Effector memory CD8-positive, alpha-beta T cell (primary cell): Measurements from ENCODE around the gene KHK.

Source experiments
- ATAC-seq: fragments of 150-1000 bp; cut with Tn5 transposase; replicated peaks from 2 replicates; pipeline ENCODE4 v1.10.0; 2021; ENCODE audit warnings: mild to moderate bottlenecking, moderate library complexity
- DNase-seq, 3 experiments: peaks; one replicate each; pipeline ENCODE4 v3.0.0; 2021
- H3K27ac Mint-ChIP-seq, 2 donors: one replicate each; pipeline ENCODE4 v1.8.0; 2022; ENCODE audit warnings: mild to moderate bottlenecking in 2 of 2, mixed read lengths in 2 of 2, moderate library complexity in 2 of 2
- H3K27me3 Mint-ChIP-seq, 2 donors: one replicate each; pipeline ENCODE4 v1.8.0; 2022; ENCODE audit warnings: mixed read lengths in 2 of 2
- H3K36me3 Mint-ChIP-seq: one replicate; pipeline ENCODE4 v1.8.0; 2022; ENCODE audit warnings: mild to moderate bottlenecking, moderate library complexity, mixed read lengths; ENCODE audit not compliant: insufficient read depth
- H3K4me1 Mint-ChIP-seq, 2 donors: one replicate each; pipeline ENCODE4 v1.8.0; 2022; ENCODE audit warnings: low read depth in 2 of 2, mixed read lengths in 2 of 2
- H3K4me3 Mint-ChIP-seq, 2 donors: one replicate each; pipeline ENCODE4 v1.8.0; 2022; ENCODE audit warnings: mild to moderate bottlenecking in 2 of 2, mixed read lengths in 2 of 2, moderate library complexity in 2 of 2
- H3K9me3 Mint-ChIP-seq, 2 donors: one replicate each; pipeline ENCODE4 v1.8.0; 2022; ENCODE audit warnings: mixed read lengths in 2 of 2

Gene KHK

GRCh38 chr2:27088634-27089033 is 2.1 kb downstream of the KHK start:
- H3K36me3 Mint-ChIP-seq, result peaks cover 5% of the 10 kb centered on the region
- DNase-seq, result no peak
- ATAC-seq, result no peak
- no peaks in the 10 kb centered on the region for H3K9me3 Mint-ChIP-seq
- H3K27me3 Mint-ChIP-seq, result no peaks in the 10 kb centered on the region
- peaks cover 8 to 15% of the 10 kb centered on the region in 2 donors for H3K4me1 Mint-ChIP-seq
- peak overlapping the region in 1 of 2 donors; percentile 46 for H3K27ac Mint-ChIP-seq
- no peak overlapping the region for H3K4me3 Mint-ChIP-seq

GRCh38 chr2:27089111-27089954 is 2.8 kb downstream of the KHK start:
- Mint-ChIP-seq H3K36me3 (peaks cover 5% of the 10 kb centered on the region), H3K27ac (no peak overlapping the region), H3K4me3 (no peak overlapping the region), H3K9me3 (no peaks in the 10 kb centered on the region), H3K4me1 (peaks cover 8 to 15% of the 10 kb centered on the region in 2 donors), H3K27me3 (no peaks in the 10 kb centered on the region)
- ATAC-seq (no peak), DNase-seq (no peak)

- Mint-ChIP-seq H3K4me3 (no peak overlapping the region), H3K27me3 (no peaks in the 10 kb centered on the region), H3K9me3 (no peaks in the 10 kb centered on the region), H3K36me3 (no peaks in the 10 kb centered on the region), H3K4me1 (peaks cover 7 to 17% of the 10 kb centered on the region in 2 donors), H3K27ac (no peak overlapping the region)
- DNase-seq (no peak), ATAC-seq (no peak)
Measured at GRCh38 chr2:27091746-27092695, 5.4 kb downstream of the KHK start.

GRCh38 chr2:27092696-27093429 is 6.3 kb downstream of the KHK start:
- H3K4me3 Mint-ChIP-seq, result no peak overlapping the region
- H3K4me1 Mint-ChIP-seq, result peaks cover 7 to 14% of the 10 kb centered on the region in 2 donors
- no peak overlapping the region for H3K27ac Mint-ChIP-seq
- no peaks in the 10 kb centered on the region for H3K36me3 Mint-ChIP-seq
- no peaks in the 10 kb centered on the region for H3K9me3 Mint-ChIP-seq
- ATAC-seq (no peak), DNase-seq (no peak)
- no peaks in the 10 kb centered on the region for H3K27me3 Mint-ChIP-seq

GRCh38 chr2:27093430-27094352 is 7.1 kb downstream of the KHK start:
- Mint-ChIP-seq H3K27me3 (no peaks in the 10 kb centered on the region), H3K4me3 (no peak overlapping the region), H3K9me3 (no peaks in the 10 kb centered on the region), H3K27ac (no peak overlapping the region), H3K4me1 (peaks cover 7 to 15% of the 10 kb centered on the region in 2 donors), H3K36me3 (no peaks in the 10 kb centered on the region)
- ATAC-seq, result no peak
- no peak for DNase-seq

- H3K9me3 Mint-ChIP-seq, result no peaks in the 10 kb centered on the region
Measured at GRCh38 chr2:27094353-27094984, 7.9 kb downstream of the KHK start.

GRCh38 chr2:27095427-27095744 is 8.8 kb downstream of the KHK start:
- peaks cover 7 to 20% of the 10 kb centered on the region in 2 donors for H3K4me1 Mint-ChIP-seq
- H3K4me3 Mint-ChIP-seq, result no peak overlapping the region
- no peaks in the 10 kb centered on the region for H3K27me3 Mint-ChIP-seq
- no peak for ATAC-seq
- no peak overlapping the region for H3K27ac Mint-ChIP-seq
- DNase-seq, result no peak
- no peaks in the 10 kb centered on the region for H3K36me3 Mint-ChIP-seq
- no peaks in the 10 kb centered on the region for H3K9me3 Mint-ChIP-seq

More at GRCh38 chr2:27094353-27094984, 7.9 kb downstream of the KHK start:
- no peak for ATAC-seq
- no peaks in the 10 kb centered on the region for H3K36me3 Mint-ChIP-seq
- H3K4me1 Mint-ChIP-seq, result peaks cover 7 to 20% of the 10 kb centered on the region in 2 donors
- H3K27ac Mint-ChIP-seq, result no peak overlapping the region
- DNase-seq, result no peak
- H3K4me3 Mint-ChIP-seq, result no peak overlapping the region
- no peaks in the 10 kb centered on the region for H3K27me3 Mint-ChIP-seq

- peak overlapping the region in 1 of 2 donors; percentile 86 for H3K27ac Mint-ChIP-seq
- no peaks in the 10 kb centered on the region for H3K36me3 Mint-ChIP-seq
- DNase-seq (no peak), ATAC-seq (peak; percentile 83)
- H3K9me3 Mint-ChIP-seq, result no peaks in the 10 kb centered on the region
- peaks cover 7 to 20% of the 10 kb centered on the region in 2 donors for H3K4me1 Mint-ChIP-seq
- H3K4me3 Mint-ChIP-seq, result peak overlapping the region; percentile 40 to 46
- H3K27me3 Mint-ChIP-seq, result no peaks in the 10 kb centered on the region
Measured at GRCh38 chr2:27095745-27096651, 9.4 kb downstream of the KHK start.

- H3K4me1 Mint-ChIP-seq, result peaks cover 7 to 20% of the 10 kb centered on the region in 2 donors
Measured at GRCh38 chr2:27096748-27097297, 10.3 kb downstream of the KHK start.

GRCh38 chr2:27097341-27097740 is 10.8 kb downstream of the KHK start:
- H3K4me3 Mint-ChIP-seq, result no peak overlapping the region
- H3K27me3 Mint-ChIP-seq, result peaks cover 0 to 8% of the 10 kb centered on the region in 2 donors
- H3K27ac Mint-ChIP-seq, result no peak overlapping the region
- H3K9me3 Mint-ChIP-seq, result no peaks in the 10 kb centered on the region
- no peaks in the 10 kb centered on the region for H3K36me3 Mint-ChIP-seq
- H3K4me1 Mint-ChIP-seq, result peaks cover 7 to 20% of the 10 kb centered on the region in 2 donors
- DNase-seq, result no peak
- ATAC-seq, result no peak

More at GRCh38 chr2:27096748-27097297, 10.3 kb downstream of the KHK start:
- DNase-seq (no peak), ATAC-seq (no peak)
- Mint-ChIP-seq H3K27ac (peak overlapping the region; percentile 27 to 86), H3K27me3 (peaks cover 0 to 3% of the 10 kb centered on the region in 2 donors), H3K36me3 (no peaks in the 10 kb centered on the region), H3K9me3 (no peaks in the 10 kb centered on the region), H3K4me3 (no peak overlapping the region)

- H3K27ac Mint-ChIP-seq, result no peak overlapping the region
- ATAC-seq (no peak), DNase-seq (no peak)
- H3K27me3 Mint-ChIP-seq, result peaks cover 0 to 21% of the 10 kb centered on the region in 2 donors
- no peak overlapping the region for H3K4me3 Mint-ChIP-seq
- H3K4me1 Mint-ChIP-seq, result peaks cover 7 to 20% of the 10 kb centered on the region in 2 donors
- no peaks in the 10 kb centered on the region for H3K36me3 Mint-ChIP-seq
- no peaks in the 10 kb centered on the region for H3K9me3 Mint-ChIP-seq
Measured at GRCh38 chr2:27099334-27099955, 12.9 kb downstream of the KHK start.
